SK-N-SH treated with all-trans-retinoic acid at 6 μM for 48 hours (cell line): ENCODE data around the gene TVP23A.

Experiments used
- BACH2 ChIP-seq: fragments of 250-450 bp; sonication (Bioruptor Pico); IDR thresholded peaks from 2 replicates; pipeline ENCODE4 v1.9.0; 2021; ENCODE audit warnings: mild to moderate bottlenecking, borderline replicate concordance
- CREB5 ChIP-seq: fragments of 250-450 bp; sonication (Bioruptor Pico); IDR thresholded peaks from 2 replicates; pipeline ENCODE4 v1.5.1; 2020; ENCODE audit warnings: low read depth, mild to moderate bottlenecking, moderate library complexity
- CSDC2 ChIP-seq: fragments of 250-450 bp; sonication (Bioruptor Pico); IDR thresholded peaks from 2 replicates; pipeline ENCODE4 v1.5.0; 2020; ENCODE audit warnings: mild to moderate bottlenecking, moderate library complexity
- ESRRG ChIP-seq: fragments of 250-450 bp; sonication (Bioruptor Pico); IDR thresholded peaks from 2 replicates; pipeline ENCODE4 v1.6.1; 2021; ENCODE audit warnings: mild to moderate bottlenecking
- SNAI2 ChIP-seq: fragments of 250-450 bp; sonication (Bioruptor Pico); IDR thresholded peaks from 2 replicates; pipeline ENCODE4 v1.5.0; 2020; ENCODE audit warnings: mild to moderate bottlenecking, moderate library complexity
- ZNF565 ChIP-seq: fragments of 450-650 bp; formaldehyde crosslinking; conservative IDR thresholded peaks from 2 replicates; pipeline ENCODE4 v1.5.0; 2020; ENCODE audit warnings: low read depth, mild to moderate bottlenecking, moderate library complexity
- ZNF8 ChIP-seq: fragments of 450-650 bp; formaldehyde crosslinking; IDR thresholded peaks from 2 replicates; pipeline ENCODE4 v1.5.0; 2020; ENCODE audit warnings: mild to moderate bottlenecking, moderate library complexity
- TF ChIP-seq, protein P1 (sequence below): fragments of 250-450 bp; sonication (Bioruptor Pico); IDR thresholded peaks from 2 replicates; pipeline ENCODE4 v1.8.0; 2020; ENCODE audit warnings: mild to moderate bottlenecking, moderate library complexity, borderline replicate concordance

DNA sequence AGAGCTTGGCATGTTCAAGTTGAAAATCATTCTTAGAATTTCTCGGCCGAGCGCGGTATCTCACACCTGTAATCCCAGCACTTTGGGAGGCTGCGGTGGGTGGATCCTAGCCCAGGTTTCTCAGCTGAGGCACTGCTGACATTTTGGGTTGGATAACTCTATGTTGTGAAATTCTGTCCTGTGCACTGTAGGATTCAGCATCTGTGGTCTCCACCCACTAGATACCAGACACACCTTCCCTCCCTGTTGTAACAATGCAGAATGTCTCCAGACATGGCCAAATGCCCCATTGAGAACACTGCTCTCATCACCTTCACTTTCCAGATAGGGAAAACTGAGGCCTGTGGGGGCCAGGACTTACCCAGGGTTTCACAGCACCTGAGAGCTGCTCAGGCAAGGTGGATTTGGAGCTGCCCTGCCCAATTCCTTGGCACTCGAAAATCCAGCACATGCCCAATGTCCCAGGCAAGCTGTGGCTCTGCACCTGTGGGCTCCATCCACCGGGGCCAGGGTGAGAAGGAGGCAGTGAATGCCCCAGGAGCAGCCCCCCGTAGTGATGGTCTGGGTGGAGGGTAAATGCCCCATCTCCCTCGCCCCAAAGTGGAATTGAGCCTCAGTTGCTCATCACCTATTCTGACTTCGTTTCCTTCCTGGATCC lies 20.2 kb upstream of the TVP23A start:
- no peak for TF ChIP-seq CREB5
- TF ChIP-seq CSDC2 (CRISPR knock-in tag): no peak
- TF ChIP-seq BACH2 (CRISPR knock-in tag): no peak
- TF ChIP-seq, protein P1, sequence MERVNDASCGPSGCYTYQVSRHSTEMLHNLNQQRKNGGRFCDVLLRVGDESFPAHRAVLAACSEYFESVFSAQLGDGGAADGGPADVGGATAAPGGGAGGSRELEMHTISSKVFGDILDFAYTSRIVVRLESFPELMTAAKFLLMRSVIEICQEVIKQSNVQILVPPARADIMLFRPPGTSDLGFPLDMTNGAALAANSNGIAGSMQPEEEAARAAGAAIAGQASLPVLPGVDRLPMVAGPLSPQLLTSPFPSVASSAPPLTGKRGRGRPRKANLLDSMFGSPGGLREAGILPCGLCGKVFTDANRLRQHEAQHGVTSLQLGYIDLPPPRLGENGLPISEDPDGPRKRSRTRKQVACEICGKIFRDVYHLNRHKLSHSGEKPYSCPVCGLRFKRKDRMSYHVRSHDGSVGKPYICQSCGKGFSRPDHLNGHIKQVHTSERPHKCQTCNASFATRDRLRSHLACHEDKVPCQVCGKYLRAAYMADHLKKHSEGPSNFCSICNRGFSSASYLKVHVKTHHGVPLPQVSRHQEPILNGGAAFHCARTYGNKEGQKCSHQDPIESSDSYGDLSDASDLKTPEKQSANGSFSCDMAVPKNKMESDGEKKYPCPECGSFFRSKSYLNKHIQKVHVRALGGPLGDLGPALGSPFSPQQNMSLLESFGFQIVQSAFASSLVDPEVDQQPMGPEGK (CRISPR knock-in tag): no peak
- no peak for TF ChIP-seq ESRRG (CRISPR knock-in tag)
- TF ChIP-seq SNAI2: no peak
- no peak for TF ChIP-seq ZNF8 (CRISPR knock-in tag)
- no peak for TF ChIP-seq ZNF565 (CRISPR knock-in tag)
